Measurements from ENCODE around the gene TMEM129. TPM values are rescaled to one million over a fixed set of nuclear protein-coding genes. Genes with fewer than 3 reads are reported as not detected.

TMEM129 gene
- total and polyA plus RNA-seq, 10 of the 15 experiments (the other 5 are each of a cell fraction or from before 2014, with no cell fraction given): 0.19 to 24.9 (median 13.2) TPM

- TF ChIP-seq, protein P1, sequence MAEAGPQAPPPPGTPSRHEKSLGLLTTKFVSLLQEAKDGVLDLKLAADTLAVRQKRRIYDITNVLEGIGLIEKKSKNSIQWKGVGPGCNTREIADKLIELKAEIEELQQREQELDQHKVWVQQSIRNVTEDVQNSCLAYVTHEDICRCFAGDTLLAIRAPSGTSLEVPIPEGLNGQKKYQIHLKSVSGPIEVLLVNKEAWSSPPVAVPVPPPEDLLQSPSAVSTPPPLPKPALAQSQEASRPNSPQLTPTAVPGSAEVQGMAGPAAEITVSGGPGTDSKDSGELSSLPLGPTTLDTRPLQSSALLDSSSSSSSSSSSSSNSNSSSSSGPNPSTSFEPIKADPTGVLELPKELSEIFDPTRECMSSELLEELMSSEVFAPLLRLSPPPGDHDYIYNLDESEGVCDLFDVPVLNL (IDR thresholded peaks at IDR 0.05; ENCODE audit: low read depth, low read length): peak; percentile 93
- TF ChIP-seq SREBF1 (IDR thresholded peaks at IDR 0.05; ENCODE audit: low read length): peak; percentile 78; the same call in 1 of the 2 replicates
- 0 out of 2 replicates have a peak, but pooled peaks have one; percentile 60 for TF ChIP-seq POLR2AphosphoS2 (IDR thresholded peaks at IDR 0.05; ENCODE audit: low read depth, low read length)
- TF ChIP-seq, protein P2, sequence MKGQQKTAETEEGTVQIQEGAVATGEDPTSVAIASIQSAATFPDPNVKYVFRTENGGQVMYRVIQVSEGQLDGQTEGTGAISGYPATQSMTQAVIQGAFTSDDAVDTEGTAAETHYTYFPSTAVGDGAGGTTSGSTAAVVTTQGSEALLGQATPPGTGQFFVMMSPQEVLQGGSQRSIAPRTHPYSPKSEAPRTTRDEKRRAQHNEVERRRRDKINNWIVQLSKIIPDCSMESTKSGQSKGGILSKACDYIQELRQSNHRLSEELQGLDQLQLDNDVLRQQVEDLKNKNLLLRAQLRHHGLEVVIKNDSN (IDR thresholded peaks at IDR 0.05; ENCODE audit: borderline replicate concordance, extremely low read length, insufficient read depth, low read depth, low read length): no peak
- TF ChIP-seq SUZ12 (IDR thresholded peaks at IDR 0.05; ENCODE audit: unreplicated experiment): no peak
- no peak for TF ChIP-seq MEF2B (IDR thresholded peaks at IDR 0.05; ENCODE audit: partially characterized antibody, poor library complexity, severe bottlenecking)
- TF ChIP-seq, protein P3, sequence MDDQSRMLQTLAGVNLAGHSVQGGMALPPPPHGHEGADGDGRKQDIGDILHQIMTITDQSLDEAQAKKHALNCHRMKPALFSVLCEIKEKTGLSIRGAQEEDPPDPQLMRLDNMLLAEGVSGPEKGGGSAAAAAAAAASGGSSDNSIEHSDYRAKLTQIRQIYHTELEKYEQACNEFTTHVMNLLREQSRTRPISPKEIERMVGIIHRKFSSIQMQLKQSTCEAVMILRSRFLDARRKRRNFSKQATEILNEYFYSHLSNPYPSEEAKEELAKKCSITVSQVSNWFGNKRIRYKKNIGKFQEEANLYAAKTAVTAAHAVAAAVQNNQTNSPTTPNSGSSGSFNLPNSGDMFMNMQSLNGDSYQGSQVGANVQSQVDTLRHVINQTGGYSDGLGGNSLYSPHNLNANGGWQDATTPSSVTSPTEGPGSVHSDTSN (IDR thresholded peaks at IDR 0.05; ENCODE audit: insufficient replicate concordance, low read depth, low read length): no peak
- peak; percentile 99 for TF ChIP-seq NKRF (conservative IDR thresholded peaks at IDR 0.05)
- no peak for TF ChIP-seq ZZZ3 (IDR thresholded peaks at IDR 0.05; ENCODE audit: control insufficient read depth, insufficient read length, low read depth)
- no peak for TF ChIP-seq SUPT20H (IDR thresholded peaks at IDR 0.05; ENCODE audit: borderline replicate concordance, control insufficient read depth, low read depth, low read length)
- no peak for TF ChIP-seq EZH2 (IDR thresholded peaks at IDR 0.05; ENCODE audit: borderline replicate concordance, control insufficient read depth, low read depth, low read length)
- TF ChIP-seq ZNF384 (IDR thresholded peaks at IDR 0.05; ENCODE audit: borderline replicate concordance, low read depth, low read length): no peak
- TF ChIP-seq PML (IDR thresholded peaks at IDR 0.05; ENCODE audit: low read length): no peak
- TF ChIP-seq ETV6 (conservative IDR thresholded peaks at IDR 0.05 in 1 of 2, IDR thresholded peaks at IDR 0.05 in 1 of 2; ENCODE audit: borderline replicate concordance in 1 of 2, low read depth in 1 of 2): no peak
- TF ChIP-seq, protein P4, sequence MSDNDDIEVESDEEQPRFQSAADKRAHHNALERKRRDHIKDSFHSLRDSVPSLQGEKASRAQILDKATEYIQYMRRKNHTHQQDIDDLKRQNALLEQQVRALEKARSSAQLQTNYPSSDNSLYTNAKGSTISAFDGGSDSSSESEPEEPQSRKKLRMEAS (IDR thresholded peaks at IDR 0.05; ENCODE audit: low read depth, low read length): peak; percentile 51; the same call in 1 of the 2 replicates
- peak; percentile 59; the same call in 1 of the 2 replicates for TF ChIP-seq CHD2 (IDR thresholded peaks at IDR 0.05; ENCODE audit: borderline replicate concordance, low read depth, low read length)
- no peak for TF ChIP-seq BMI1 (IDR thresholded peaks at IDR 0.05; ENCODE audit: borderline replicate concordance)
- TF ChIP-seq SKIL (IDR thresholded peaks at IDR 0.05; ENCODE audit: low read depth, poor library complexity, severe bottlenecking): no peak
- TF ChIP-seq NRF1 (conservative IDR thresholded peaks at IDR 0.05; ENCODE audit: low read depth, low read length): no peak
Observed at GRCh38 chr4:1721003-1721665, at the start of gene TMEM129, which contains the start of gene TACC3 (continued).

Measured in GM12878 (cell line).